Colon (tissue), 2 donors: ENCODE results near the gene INS.
"Not testable (repeated sequence)": the region's sequence is repeated elsewhere in the genome, so short reads cannot be mapped to it uniquely, and the experiment has no call there.

Source experiments
- FAIRE-seq: peaks from 2 replicates; lab custom pipeline; 2012; peaks lifted over from hg19 to GRCh38; lab: Jason Lieb, UNC
- donor health status: control.
- donor health status: control.

INS gene

DNA sequence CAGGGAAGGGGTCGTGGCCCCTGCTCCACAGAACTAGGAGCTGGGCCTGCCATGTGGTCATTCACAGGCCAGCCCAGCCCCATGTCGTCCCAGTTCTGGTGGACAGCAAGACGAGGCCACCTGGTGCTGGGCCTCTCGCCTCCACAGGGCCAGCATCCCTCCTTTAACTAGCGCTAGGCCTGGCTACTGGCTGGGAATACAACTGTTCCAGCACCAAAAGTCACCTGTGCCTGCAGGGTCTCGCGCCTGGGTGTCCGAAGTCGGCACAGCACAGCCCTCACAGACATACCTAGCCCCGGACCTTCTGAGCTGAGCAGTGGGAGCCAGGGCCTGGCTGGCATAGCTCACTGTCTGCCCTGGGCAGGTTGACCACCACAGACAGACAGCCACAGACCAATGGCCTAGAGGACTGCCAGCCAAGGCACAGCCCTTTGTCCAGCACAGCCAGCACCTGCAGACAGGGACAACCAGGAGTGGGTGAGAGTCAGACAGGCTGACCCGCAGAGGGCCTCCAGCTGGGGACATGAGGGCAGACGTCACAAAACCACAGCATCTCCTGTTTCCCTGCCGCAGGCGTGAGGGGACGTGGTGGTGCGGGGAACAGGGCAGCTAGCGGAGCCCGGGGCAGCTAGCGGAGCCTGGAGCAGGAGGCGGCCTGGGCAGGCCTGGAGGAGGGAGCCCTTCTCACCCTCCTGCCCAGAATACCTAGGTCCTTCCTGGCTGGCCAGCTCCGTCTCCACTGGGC is 37.8 kb upstream of the INS start:
- no peak for FAIRE-seq

DNA sequence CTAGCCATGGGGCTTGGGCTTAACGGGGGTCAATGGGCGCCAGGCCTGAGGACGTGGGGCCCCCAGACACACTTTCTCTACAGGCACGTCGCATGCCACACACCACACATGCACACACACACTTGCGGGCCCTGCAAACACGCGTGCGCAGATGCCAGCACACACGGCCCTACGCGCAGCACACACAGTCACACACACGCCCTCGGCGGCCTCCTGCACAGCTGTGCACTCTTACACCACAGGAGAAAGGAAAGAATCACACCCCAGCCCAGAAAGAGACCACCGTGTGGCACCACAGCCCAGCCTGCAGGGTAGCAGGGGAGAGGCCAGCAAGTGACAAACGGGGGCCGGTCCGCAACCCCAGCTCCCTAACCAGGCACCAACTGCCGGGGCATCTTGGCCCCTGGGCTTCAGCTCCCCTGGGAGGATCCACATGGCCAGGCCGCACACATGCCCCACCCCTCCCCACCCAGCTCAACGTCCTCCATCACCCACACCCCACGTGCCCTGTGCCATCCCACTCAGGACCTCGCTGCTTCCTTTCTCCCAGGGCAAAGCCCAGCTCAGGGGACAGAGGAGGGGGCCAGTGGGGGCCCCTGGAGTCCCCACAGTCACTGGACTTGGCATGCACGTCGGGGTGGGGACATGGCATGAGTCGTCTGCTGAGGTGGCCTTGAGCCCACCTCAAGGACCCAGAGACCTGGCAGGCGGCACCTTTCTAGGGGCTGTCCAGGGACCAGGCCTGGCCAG is 36.9 kb upstream of the INS start:
- no peak for FAIRE-seq

DNA sequence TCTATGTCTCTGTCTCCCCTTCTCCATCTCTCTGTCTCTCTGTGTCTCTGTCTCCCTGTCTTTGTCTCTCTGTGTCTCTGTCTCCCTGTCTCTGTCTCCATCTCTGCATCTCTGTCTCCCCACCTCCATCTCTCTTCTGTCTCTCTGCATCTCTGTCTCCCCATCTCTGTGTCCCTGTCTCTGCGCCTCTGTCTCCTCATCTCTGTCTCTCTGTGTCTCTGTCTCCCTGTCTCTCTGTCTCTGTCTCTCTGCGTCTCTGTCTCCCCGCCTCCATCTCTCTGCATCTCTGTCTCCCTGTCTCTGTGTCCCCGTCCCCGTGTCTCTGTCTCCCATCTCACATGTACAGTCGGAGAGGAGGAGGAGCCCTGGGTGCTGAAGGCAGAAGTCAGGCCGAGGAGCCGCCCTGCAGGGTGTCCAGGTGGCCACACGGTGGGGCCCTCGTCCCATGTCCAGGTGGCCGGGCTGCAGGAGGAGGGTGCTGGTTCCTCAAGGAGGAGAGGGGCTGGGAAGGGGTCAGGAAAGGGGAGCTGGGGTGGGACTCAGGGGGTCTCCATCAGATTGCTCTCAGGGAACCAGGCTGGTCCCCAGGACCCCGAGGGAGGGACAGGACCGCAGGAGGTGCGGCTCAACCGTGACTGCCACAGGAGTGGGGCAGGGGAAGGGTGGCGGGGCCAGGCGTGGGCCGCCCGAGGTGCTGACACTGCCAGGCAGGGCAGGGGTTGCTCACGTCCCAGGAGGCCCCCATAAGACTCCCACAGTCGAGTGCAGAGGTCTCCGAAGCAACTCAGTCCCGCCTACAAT is 36.2 kb upstream of the INS start:
- no peak for FAIRE-seq

DNA sequence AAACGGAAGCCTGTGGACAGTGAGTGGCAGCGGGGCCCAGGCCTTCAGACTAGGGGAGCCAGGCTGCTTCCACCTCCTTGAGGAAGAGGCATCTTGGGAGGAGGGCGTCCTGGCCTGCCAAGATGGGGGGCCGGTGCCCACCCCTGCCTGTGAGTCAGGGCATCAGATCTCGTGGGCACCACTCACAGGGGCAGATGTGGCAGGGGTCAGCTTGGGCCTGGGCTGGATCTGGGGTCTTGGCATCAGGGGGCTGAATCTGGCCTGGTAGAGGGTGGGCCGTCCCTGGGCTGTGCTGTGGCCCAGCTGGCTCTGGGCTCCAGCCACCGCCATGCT is 34.7 kb upstream of the INS start:
- no peak for FAIRE-seq

DNA sequence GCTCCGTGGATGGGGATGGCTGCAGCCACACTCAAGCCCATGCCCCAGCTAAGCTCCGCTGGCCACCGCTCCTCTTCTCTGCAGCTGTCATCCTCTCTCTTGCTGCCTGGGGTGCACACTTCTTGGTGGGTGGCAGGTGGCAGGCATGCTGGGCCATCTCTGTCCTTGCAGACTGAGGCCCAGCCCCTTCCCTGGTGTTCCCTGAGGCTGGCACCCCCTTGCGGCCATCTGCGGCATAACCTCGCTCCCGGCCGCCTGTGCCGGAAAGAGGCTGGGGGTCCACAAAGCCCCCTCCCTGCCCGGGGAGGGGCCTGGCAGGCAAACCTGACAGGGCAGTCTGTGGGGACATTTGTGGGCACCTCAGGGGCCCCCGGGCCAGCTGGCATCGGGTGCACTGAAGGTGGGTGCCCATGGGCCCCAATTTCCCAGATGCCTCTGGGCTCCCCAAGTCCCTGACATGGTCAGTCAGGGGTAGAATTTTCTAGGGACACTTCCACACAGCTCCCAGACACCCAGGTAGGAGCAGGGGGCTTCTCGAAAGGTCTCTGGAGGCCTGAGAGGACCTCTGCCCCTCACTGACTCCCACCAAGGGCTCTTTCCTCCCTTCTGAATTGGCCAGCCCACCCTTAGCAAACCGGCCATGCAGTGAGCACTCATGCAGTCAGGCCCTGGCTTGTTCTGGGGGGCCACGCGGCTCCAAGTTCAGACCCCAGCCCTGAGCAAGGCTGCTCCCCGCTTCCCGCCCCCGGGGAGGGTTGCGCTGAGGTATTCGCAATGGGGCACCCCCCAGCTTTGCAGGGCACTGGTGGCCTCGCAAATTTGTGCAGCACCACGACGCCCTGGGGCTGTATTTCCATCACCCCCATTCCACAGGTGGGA is 34.1 kb upstream of the INS start:
- no peak for FAIRE-seq

DNA sequence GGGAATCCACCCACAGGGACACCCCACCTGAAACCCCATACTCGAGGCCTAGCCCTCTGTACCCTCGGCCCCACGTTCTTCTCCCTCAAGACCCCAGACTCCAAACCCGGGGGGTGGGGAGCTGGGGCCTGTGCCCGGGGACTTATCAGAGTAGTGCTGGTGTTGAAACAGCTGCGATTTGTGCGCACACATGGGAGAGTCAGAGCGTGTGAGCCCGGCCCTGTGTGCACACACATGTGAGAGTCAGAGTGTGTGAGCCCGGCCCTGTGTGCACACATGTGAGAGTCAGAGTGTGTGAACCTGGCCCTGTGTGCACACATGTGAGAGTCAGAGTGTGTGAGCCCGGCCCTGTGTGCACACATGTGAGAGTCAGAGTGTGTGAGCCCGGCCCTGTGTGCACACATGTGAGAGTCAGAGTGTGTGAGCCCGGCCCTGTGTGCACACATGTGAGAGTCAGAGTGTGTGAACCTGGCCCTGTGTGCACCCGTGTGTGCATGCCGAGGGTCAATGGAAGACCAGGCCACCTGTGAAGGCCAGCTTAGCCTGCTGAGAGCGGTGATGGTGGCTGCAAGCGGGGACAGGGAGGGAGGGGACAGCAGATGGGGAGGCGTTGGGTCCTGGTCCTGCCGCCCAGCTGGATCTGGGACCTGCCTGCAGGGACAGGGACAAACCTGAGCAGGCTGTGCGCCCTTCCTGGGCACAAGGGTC is 33.0 kb upstream of the INS start:
- FAIRE-seq: not testable (repeated sequence)

DNA sequence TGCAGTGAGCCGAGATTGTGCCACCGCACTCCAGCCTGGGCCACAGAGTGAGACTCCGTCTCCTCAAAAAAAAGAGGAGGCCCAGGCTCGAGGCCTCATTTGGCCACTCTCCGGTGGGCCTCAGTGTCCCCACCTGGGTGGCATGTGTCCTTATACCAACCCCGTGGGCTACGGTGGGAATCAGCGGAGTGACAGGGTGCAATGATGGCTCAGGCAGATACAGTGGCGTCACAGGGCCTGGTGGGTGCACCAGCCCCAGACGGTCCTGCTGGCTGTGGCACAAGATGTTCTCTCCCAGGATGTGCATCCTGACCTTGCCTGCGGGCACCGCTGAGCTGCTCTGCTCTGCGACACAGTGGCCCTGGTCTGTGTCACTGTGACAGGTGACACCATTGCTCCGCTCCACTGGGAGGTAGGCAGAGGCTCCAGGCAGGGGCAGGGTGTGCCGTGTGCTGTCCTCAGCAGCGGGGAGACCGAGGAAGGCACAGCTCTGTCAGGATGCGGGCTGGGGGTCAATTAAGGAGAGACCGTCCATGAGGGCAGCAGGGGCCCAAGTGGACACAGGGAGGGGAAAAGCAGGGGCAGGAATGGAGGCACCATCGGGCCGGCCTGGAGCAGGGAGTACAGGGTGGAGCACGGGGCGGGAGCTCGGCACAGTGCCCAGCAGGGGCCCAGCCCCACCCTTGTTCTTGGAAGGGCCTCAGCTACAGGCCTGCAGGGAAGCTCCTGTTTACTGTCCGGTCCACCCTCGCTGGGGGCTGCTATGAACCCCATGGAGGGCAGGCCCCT is 32.3 kb upstream of the INS start:
- no peak for FAIRE-seq

DNA sequence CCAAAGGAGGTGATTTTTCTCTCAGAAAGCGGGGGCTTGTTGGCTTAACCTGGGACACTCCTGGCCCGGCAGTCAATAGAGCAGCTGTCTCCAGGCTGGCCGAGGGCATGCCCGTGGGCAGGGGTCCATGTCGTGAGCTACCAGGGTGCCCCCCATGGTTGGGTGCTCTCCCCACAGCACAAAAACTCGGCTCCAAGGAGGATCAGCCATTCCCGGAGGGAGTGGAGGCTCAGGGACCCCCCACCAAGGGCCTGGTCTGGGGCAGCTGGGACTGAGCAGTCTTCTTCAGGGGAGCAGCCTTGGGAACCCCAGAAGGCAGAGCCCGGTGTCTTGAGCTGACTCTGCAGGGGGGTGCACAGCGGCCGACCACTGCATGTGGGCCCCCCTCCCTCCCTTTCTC is 31.4 kb upstream of the INS start:
- FAIRE-seq: no peak

DNA sequence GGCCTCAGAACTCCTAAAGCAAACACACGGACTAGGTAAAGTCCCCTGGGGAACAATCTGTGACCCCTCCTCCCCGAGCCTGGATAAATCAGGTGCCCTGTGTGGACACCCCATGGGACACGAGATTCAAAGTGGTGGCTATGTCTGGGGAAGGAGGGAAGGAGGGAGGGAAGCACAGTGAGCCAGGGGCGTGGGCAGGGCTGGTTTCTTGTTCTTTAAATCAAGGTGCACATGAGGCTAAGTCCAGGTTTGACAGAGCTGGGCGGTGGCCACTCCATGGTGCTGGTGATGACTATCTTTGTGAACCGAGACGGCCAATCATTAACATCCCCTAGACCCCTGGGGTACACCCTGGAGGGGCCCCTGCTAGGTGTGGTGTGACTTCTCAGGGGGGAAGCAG is 30.9 kb upstream of the INS start:
- FAIRE-seq: no peak

DNA sequence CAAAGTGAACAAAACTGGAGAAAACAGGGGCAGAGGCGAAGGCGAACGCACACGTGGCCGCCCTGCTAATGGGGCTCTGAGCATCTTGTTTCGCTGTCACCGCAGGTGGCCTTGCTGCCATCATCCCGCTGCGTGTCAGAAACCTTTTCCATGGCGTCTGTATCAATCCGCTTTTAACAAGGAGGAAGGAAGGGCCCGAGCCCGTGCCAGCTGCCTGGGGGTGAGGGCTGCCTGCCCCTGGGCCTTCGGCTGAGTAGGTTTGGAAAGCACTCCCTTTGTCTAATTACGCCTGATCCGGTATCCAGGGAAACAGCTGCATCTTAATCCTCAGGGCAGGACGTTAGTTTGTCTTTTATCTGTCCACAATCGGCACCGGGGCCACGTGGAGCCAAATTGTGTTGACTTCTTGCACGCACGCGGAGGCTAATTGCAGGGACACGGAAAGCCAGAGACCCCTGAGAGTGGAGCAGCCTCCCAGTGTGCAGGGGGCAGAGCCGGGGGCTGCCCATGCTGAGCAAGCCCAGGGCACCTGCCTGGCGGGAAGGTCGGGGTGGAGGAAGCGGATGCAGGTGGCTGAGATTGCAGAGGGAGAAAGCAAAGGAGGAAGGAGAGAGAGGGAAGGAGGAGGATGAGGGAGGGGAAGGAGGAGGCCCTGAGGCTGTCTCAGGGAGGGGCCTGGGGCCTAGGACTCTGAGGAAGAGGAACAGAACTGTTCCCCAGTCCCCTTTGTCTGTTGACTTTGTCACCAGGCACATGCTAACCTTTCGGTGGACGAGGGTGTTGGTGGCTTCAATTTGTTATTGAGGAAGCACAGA is 29.9 kb upstream of the INS start:
- FAIRE-seq: no peak

DNA sequence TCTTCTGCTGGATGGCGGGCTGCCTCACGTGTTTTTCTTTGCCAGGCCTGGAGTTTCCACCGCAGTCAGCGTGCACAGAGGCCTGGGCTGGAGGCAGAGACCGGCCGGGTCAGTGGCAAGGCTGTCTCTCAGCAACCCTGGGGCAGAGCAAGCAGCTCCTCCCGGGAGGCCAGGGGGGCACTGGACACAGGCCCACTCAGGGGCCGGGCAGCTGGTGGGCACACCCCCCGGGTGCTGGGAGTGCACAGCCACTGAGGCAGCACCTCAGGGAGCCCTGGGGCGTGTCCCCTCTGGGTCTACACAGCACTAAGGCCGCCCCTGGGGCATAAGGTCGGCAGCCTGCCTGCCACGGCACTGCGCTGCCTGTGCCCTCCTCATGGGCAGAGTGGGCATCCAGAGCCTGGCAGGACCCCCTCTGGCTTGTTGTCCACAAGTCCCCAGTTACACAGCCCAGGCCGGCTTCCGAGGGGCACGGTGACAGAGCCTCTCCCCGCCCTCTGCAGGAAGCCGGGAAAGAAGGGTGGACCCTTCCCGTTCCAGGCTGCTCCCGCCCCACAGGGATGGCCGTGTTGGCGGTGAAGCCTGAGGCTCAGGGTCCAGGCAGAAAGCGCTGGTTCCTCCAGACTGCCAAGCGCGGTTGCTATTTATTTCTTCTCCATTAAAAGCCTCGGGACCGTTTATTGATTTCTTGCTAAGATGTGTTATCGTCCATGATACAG is 29.1 kb upstream of the INS start:
- FAIRE-seq: no peak

DNA sequence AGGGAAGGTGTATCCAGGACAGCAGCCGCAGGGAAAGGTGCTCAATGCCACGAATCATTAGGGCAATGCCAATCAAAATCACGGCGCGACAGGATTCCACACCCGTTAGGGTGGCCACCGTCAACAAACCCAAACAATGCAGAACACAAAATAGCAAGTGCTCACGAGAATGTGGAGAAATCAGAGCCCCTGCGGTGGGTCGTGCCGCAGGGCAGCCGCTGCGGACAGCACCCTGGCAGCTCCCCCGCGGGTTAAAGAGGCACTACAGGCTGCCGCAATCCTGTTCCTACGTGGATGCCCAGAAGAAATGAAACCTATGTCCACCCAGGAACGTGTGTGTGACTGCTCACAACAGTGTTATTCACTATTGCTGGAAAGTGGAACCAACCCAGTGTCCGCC is 27.7 kb upstream of the INS start:
- FAIRE-seq: no peak

DNA sequence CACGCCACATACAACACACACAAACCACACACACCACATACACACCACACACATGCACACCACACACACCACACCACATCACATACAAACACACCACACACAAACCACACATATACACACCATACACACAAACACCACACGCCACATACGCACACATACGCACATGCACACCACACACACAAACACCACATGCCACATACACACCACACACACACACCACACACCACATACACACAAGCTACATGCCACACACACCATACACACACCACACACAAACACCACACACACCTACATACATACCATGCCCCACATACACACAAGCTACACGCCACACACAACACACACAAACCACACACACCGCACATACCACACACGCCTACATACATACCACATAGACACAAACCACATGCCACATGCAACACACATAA is 26.3 kb upstream of the INS start:
- no peak for FAIRE-seq

DNA sequence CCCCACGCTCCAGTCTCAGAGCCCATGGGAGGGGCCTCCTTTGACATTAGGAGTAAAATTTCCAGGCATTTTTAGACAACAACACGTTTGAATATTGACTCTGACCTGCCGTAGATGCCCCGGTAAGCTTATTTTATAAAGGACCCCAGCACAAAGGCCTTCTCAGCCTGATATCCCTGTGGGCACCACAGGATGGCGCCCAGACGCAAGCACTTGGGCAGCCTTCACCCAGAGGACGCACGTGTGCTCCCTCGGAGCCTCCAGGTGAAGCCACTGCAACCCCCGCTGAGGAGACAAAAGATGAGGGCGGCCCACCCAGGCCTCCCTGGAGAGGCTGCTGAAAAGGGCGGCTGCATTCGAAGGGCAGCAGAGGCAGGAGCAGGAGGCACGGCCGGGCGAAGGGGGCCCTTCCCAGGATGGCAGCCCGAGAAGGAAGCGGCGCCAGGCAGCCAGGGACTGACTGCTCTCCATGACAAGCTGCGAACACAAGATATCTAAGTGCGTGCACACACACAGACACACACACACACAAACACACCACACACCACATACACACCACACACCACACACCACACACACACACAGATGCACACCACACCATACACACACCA is 25.8 kb upstream of the INS start:
- no peak for FAIRE-seq

DNA sequence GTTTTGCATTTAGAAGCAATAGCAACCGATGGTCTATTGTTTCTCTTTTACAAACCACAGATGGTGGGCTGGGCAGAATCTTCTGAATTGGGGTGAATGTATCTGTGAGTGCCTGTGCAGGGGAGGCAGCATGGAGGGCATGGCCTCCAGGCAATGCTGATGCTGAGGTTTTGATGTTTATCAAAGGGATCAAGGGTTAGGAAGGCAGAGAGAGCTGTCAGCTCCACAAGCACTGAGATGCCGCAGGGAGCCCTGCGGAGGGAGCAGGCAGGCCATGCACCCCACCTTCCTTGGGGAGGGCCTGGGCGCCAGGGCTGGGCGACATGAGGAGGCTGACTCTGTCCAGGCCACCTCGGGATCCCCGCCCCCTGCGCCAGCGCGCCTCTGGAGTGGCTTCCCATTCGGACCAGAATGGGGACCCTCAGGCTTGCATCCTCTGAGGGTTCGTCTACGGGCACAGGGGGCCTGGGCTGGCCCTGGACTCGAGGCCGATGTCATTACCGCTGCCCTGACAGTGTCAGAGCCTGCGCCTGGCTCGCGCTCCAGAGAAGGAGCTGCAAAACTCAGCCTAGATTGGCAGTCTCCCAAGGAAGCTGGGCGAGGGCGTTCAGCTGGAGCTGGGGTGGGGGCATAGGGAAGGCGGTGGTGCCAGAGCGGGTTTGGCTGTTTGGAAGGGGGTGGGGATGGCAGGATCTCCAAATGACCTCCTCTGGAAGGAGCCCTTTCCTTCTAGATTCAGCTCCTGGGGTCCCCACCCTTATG is 24.5 kb upstream of the INS start:
- FAIRE-seq: no peak

DNA sequence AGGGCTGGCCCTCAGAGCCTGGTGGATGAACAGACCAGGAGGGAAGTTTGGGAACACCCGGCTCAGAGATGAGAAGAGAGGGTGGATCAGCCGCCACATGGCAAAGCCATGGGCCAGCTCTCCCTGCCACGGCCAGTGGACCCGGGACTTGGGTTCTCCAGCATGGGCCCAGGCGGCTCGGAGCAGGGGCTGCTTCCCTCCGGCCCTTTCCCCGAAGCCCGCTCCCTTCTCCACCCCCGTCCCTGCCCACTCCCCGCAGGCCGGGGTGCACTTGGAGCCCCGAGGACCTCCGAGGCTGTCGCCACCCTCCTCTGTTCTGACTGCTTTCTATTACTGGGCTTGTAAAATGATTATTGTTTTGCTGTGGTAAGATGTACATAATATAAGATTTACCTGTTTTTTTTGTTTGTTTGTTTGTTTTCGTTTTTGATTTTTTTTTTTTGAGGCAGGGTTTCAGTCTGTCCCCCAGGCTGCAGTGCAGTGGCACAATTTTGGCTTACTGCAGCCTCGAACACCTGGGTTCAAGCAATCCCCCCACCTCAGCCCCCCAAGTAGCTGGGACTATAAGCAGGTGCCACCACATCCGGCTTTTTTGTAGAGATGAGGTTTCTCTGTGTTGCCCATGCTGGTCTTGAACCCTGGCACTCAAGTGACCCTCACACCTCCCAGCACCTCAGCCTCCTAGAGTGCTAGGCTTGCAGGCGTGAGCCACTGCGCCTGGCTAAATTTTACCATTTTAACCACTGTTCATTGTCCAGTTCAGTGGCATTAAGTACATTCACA is 21.9 kb upstream of the INS start:
- no peak for FAIRE-seq

DNA sequence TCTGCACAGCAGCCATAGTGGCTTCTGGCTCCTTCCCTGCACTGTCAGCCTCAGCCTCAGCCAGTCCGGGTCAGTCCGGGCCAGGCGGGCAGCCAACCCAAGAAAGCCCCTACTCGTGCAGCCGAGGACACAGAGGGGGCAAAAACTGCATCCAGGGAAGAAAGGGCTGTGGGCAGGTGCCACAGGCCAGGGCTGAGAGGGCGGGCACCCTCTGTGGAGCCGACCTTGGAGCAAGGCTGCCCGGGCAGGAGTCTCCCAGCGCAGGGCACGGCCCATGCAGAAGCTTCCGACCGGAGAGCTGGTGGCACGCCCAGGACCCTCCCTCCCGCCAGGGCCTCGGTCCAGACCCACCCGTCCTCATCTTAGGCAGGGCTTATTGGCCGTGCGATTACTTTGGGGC is 21.1 kb upstream of the INS start:
- FAIRE-seq: no peak
